GM15510 (cell line): ENCODE measurements around the gene GAGE12J.
"Not testable (repeated sequence)": the region's sequence is repeated elsewhere in the genome, so short reads cannot be mapped to it uniquely, and the experiment has no call there.

Experiments used
- POLR2A ChIP-seq: IDR thresholded peaks from 3 replicates; pipeline ENCODE4 v1.6.1; 2011; ENCODE audit warnings: borderline replicate concordance; ENCODE audit not compliant: insufficient read length; ENCODE audit errors: extremely low read depth

The GAGE12J gene

GRCh38 chrX:49292400-49293362 is 29.2 kb upstream of the GAGE12J start:
- no peak for TF ChIP-seq POLR2A

- no peak for TF ChIP-seq POLR2A
Observed at GRCh38 chrX:49300703-49301102, 21.1 kb upstream of the GAGE12J start.

DNA sequence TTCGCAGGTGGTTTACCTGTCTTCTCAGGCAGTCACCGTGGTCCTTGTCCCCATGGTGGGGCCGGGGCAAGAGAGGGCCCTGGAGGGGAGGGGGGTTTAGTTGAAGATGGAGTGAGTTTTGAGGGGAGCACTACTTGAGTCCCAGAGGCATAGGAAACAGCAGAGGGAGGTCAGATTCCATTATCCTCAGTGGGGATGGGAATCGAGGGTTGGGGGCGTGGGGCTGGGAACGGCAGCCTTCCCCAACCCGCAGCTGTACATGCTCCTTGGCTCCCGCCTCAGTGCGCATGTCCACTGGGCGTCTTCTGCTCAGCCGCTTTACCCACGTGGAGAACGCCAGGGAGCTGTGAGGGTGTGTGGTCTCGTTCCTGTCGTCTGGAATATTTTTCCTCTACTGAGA is 18.5 kb upstream of the GAGE12J start, which contains the start of gene GAGE10:
TSS of gene GAGE10 (plus strand) at position 301 of the 400 bp plus-strand sequence. CDS start 1,214 bp downstream, outside the sequence.
- no peak for TF ChIP-seq POLR2A

DNA sequence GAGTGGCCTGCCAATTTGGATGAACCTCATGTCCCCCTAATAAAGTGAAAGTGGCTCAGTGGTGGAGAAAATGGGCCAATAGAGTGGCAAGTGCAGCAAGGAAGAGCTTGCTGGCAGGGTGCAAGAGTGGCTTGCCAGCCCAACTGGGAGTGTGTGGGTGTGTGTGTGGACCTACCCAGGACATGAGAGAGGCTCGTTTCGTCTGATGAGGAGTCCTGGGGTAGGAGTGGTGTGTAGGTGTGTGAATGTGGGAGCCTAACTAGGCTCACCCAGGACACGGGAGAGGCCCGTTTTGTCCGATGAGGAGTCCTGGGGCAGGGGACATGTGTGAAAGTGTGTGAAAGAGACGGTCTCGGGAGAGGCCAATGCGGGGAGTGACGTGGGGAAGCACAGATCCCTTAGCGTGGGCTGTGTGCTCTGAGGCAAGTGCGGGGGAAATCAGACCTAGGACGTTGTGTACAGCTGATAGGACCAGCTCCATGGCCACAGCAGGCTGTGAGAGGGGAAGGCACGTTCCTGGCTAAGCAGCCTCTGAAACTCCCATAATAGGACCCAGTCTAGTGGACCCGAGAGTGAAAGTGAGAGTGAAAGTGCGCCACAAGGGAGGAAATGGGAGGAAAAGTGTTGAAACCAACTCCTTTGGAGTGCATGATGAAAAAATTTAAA is 13.1 kb upstream of the GAGE12J start:
- no peak for TF ChIP-seq POLR2A

DNA sequence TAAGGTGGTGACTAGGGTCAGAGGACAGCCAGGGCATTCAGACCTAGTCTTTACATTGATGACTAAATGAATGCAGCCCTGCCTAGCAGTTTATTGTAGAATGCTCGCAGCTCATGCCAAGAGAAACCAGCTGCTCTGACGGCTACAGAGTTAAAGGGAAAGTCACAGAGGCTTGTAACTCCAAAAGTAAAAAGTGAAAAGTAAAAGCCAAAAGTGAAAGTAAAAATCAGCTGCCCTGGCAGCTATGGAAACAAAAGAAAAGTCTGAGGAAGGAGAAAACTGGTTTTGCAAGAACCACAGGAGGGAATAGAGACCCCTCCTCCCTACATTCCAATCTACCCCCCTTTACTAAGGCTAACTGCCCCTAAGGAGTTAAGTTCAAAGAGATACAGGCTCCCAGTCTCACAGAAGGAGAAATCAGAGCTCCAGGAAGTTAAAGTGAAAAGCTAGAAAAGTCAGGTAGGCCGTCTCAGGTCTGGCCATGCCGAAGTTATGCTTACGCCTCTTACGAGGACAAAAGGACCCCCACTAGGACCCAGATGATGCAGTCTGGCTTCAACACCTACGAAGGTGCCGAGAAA is 12.3 kb upstream of the GAGE12J start:
- no peak for TF ChIP-seq POLR2A

- no peak for TF ChIP-seq POLR2A
Observed at GRCh38 chrX:49310371-49310770, 11.5 kb upstream of the GAGE12J start.

DNA sequence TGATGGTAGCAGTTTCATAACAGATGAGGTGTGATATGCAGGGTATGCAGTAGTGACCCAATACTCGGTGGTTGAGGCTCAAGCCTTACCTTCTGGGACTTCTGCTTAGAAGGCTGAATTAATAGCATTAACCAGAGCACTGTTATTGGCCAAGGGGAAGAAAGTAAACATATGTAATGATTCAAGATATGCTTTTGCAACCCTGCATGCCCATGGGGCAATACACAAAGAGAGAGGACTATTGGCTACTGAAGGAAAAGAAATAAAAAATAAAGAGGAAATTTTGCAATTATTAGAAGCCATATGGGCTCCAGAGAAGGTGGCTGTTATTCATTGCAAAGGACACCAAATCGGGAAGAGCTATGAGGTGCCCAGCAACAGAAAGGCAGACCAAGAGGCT is 9.7 kb upstream of the GAGE12J start:
- TF ChIP-seq POLR2A, result no peak

DNA sequence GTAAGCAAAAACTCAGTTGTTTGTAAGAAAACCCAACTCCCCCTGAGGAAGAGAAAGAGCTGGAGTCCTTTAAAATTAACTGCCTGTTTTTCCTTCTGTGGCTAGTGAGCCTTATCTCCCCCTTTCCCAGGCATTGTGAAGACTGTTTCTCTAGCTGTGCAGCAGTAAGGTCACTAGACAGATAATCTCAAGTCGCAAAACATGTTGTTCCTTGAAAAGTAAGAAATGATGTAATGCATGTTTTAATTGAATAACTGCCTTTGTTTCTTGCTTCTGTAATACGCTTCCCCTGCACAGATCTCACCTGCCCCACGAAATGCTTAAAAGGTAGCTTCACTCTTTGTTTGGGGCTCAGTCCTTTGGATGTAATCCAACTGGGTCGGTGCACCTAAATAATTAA is 5.8 kb upstream of the GAGE12J start:
- no peak for TF ChIP-seq POLR2A

- not testable (repeated sequence) for TF ChIP-seq POLR2A
Observed at GRCh38 chrX:49331282-49331681, 9.4 kb downstream of the GAGE12J start, which contains the start of gene GAGE13. GAGE13 (plus strand) TSS chrX:49331582; CDS start chrX:49332738, 1,156 bp downstream.
